Liver (tissue), 9 donors: ENCODE data around the gene WDR41. TPM values are rescaled to one million over a fixed set of nuclear protein-coding genes. Genes with fewer than 3 reads are reported as not detected.

Experiments
- DNase-seq: peaks from one replicate; pipeline ENCODE4 v3.0.0-alpha.2; 2017; ENCODE audit warnings: low spot score
- H3K27ac ChIP-seq, 2 donors: one replicate each; pipeline ENCODE4 v1.7.0; 2013; ENCODE audit warnings: inconsistent platforms in 2 of 2, low read length in 2 of 2, control low read depth in 1 of 2, low read depth in 1 of 2, mild to moderate bottlenecking in 1 of 2
- H3K27me3 ChIP-seq, 4 donors: one replicate each; pipeline versions ENCODE4 v1.6.1 to v1.7.0; 2013; ENCODE audit warnings: low read length in 3 of 4, inconsistent platforms in 1 of 4, mild to moderate bottlenecking in 1 of 4, moderate library complexity in 1 of 4; ENCODE audit not compliant: control insufficient read depth in 4 of 4, insufficient read depth in 4 of 4
- H3K36me3 ChIP-seq, 4 donors: one replicate each; pipeline versions ENCODE4 v1.6.1 to v1.7.0; 2013; ENCODE audit warnings: low read length in 3 of 4, mild to moderate bottlenecking in 3 of 4, low read depth in 1 of 4, moderate library complexity in 1 of 4; ENCODE audit not compliant: control insufficient read depth in 4 of 4, insufficient read depth in 3 of 4
- H3K4me1 ChIP-seq, 4 donors: one replicate each; pipeline versions ENCODE4 v1.6.1 to v1.7.0; 2013; ENCODE audit warnings: low read length in 3 of 4, mild to moderate bottlenecking in 3 of 4, moderate library complexity in 1 of 4; ENCODE audit not compliant: control insufficient read depth in 4 of 4, insufficient read depth in 4 of 4
- H3K4me3 ChIP-seq, 3 donors: one replicate each; pipeline versions ENCODE4 v1.6.1 to v1.7.0; 2013; ENCODE audit warnings: low read length in 3 of 3, control low read depth in 1 of 3, low read depth in 1 of 3, mild to moderate bottlenecking in 1 of 3
- H3K9ac ChIP-seq, 2 donors: one replicate each; pipeline ENCODE4 v1.7.0; 2013; ENCODE audit warnings: low read length in 2 of 2, mild to moderate bottlenecking in 2 of 2, moderate library complexity in 2 of 2, control low read depth in 1 of 2, low read depth in 1 of 2
- H3K9me3 ChIP-seq, 4 donors: one replicate each; pipeline versions ENCODE4 v1.6.1 to v1.7.0; 2013; ENCODE audit warnings: low read length in 3 of 4; ENCODE audit not compliant: control insufficient read depth in 4 of 4
- EGR1 ChIP-seq, 2 donors: IDR thresholded peaks; 2 replicates each; pipeline ENCODE4 v1.6.1; 2016 to 2018; ENCODE audit warnings: antibody characterized with exemption in 2 of 2, low read depth in 2 of 2
- FOXA1 ChIP-seq: IDR thresholded peaks from 2 replicates; pipeline ENCODE4 v1.6.1; 2016; ENCODE audit warnings: antibody characterized with exemption
- FOXA2 ChIP-seq: IDR thresholded peaks from 2 replicates; pipeline ENCODE4 v1.6.1; 2016; ENCODE audit warnings: antibody characterized with exemption
- GABPA ChIP-seq, 2 donors: IDR thresholded peaks in 1 of 2; conservative IDR thresholded peaks in 1 of 2; 2 replicates each; pipeline ENCODE4 v1.6.1; 2016; ENCODE audit warnings: antibody characterized with exemption in 2 of 2, mild to moderate bottlenecking in 1 of 2, moderate library complexity in 1 of 2
- HNF4A ChIP-seq, 2 donors: conservative IDR thresholded peaks; 2 replicates each; pipeline ENCODE4 v1.6.1; 2016; ENCODE audit warnings: antibody characterized with exemption in 2 of 2, mild to moderate bottlenecking in 2 of 2
- HNF4G ChIP-seq: IDR thresholded peaks from 2 replicates; pipeline ENCODE4 v1.6.1; 2016; ENCODE audit warnings: antibody characterized with exemption
- NR2F2 ChIP-seq: IDR thresholded peaks from 2 replicates; pipeline ENCODE4 v1.6.1; 2016; ENCODE audit warnings: antibody characterized with exemption
- RAD21 ChIP-seq, 2 donors: IDR thresholded peaks; 2 replicates each; pipeline ENCODE4 v1.6.1; 2016; ENCODE audit warnings: antibody characterized with exemption in 2 of 2, mild to moderate bottlenecking in 2 of 2
- RXRA ChIP-seq, 2 donors: IDR thresholded peaks; 2 replicates each; pipeline ENCODE4 v1.6.1; 2017 to 2018; ENCODE audit warnings: antibody characterized with exemption in 2 of 2, mild to moderate bottlenecking in 1 of 2
- SP1 ChIP-seq: IDR thresholded peaks from 2 replicates; pipeline ENCODE4 v1.6.1; 2018; ENCODE audit warnings: antibody characterized with exemption, mild to moderate bottlenecking
- TAF1 ChIP-seq: conservative IDR thresholded peaks from 2 replicates; pipeline ENCODE4 v1.6.1; 2016; ENCODE audit warnings: antibody characterized with exemption, mild to moderate bottlenecking
- YY1 ChIP-seq: IDR thresholded peaks from 2 replicates; pipeline ENCODE4 v1.6.1; 2016; ENCODE audit warnings: antibody characterized with exemption, mild to moderate bottlenecking
- WGBS: extraction: QIAGEN DNeasy Blood & Tissue Kit; methylation state at CpG from one replicate; pipeline ENCODE4 v1.1.7; 2013; 5-methylcytosine and 5-hydroxymethylcytosine counted together
- polyA plus RNA-seq, 2 donors: library from polyadenylated mRNA; stranded (reverse) in 1 of 2; unstranded in 1 of 2; fragments of 200-250 nt in 1 of 2; fragments of >200 nt in 1 of 2; fragmentation: Nextera tagmentation in 1 of 2; extraction: Ambion mirVana in 1 of 2; gene quantifications; one replicate each; pipeline versions ENCODE4 v1.2.1 to v1.2.3, GENCODE V29; 2013 to 2015
- total RNA-seq, 2 donors: library from RNA; depleted of rRNA; stranded (reverse); fragments of >200 nt; gene quantifications; one replicate each; pipeline ENCODE4 v1.2.3, GENCODE V29; 2014
- TF ChIP-seq, protein P1 (sequence below): IDR thresholded peaks from 2 replicates; pipeline ENCODE4 v1.6.1; 2016; ENCODE audit warnings: antibody characterized with exemption
- TF ChIP-seq, protein P2 (sequence below): IDR thresholded peaks from 2 replicates; pipeline ENCODE4 v1.6.1; 2016; ENCODE audit warnings: antibody characterized with exemption, mild to moderate bottlenecking
- TF ChIP-seq, protein P3 (sequence below): fragments of 150-350 bp; IDR thresholded peaks from 2 replicates; pipeline ENCODE4 v1.5.1; 2017; ENCODE audit warnings: improper control_type of control experiment, low read depth, low read length; ENCODE audit not compliant: missing input control
- TF ChIP-seq, protein P4 (sequence below): IDR thresholded peaks from 2 replicates; pipeline ENCODE4 v1.6.1; 2016; ENCODE audit warnings: antibody characterized with exemption
- TF ChIP-seq, protein P5 (sequence below): IDR thresholded peaks from 2 replicates; pipeline ENCODE4 v1.6.1; 2016; ENCODE audit warnings: antibody characterized with exemption
- donor health status: healthy.
- donor health status: healthy.
- donor health status: healthy.
- donor health status: healthy.
- donor health status: healthy.

Gene WDR41
- total and polyA plus RNA-seq, 4 donors, result 8.1 to 21.2 (median 14.5) TPM

DNA sequence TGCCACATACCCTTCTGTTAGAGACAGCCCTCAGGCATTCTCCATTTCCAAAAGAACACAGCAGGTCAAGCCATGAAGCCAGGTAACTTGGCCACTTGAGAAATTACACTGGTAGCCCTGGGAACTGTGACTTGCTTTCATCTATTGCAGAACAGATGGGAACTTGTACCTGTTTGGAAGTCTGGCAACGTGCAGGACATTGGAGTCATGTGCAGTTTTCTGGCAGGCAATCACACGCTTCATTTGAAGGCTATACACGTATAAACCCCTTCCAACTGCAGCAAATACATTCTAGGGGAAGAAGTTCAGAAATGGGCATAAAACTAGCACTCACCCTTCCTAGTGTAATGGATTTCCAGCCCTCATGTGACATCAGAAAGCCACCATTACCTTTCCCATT lies 54.0 kb downstream of the WDR41 start (continued):
- TF ChIP-seq, protein P1, sequence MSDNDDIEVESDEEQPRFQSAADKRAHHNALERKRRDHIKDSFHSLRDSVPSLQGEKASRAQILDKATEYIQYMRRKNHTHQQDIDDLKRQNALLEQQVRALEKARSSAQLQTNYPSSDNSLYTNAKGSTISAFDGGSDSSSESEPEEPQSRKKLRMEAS, result no peak
- TF ChIP-seq SP1 (no peak), HNF4G (no peak), HNF4A (conservative IDR thresholded peaks at IDR 0.05) (no peak), EGR1 (IDR thresholded peaks at IDR 0.05; ENCODE audit: low read depth in 2 of 2) (no peak), RXRA (IDR thresholded peaks at IDR 0.05) (no peak)

DNA sequence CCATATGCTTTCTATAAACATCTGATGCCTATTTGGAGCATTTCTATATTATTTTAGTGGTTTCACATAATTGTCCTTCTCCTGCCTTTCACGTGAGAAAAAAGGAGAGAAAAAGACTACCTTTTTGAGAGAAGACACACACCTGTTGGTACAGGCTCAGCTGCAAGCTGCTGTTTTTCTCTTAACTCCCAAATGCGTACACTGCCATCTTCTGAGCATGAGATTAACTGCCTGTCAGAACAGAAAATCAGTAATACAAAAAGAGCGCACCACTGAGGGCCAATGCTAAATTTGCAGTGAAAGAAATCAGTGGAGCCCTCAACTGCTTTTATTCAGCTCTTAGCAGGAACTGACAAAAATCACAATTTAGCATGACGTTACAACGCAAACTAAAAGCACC lies 54.9 kb downstream of the WDR41 start:
- H3K27me3 ChIP-seq, result no peaks in the 10 kb centered on the region
- no peak for DNase-seq
- WGBS, result 83% methylated on average over 5 of the region's 5 CpGs
- H3K4me1 ChIP-seq, result no peaks in the 10 kb centered on the region
- H3K4me3 ChIP-seq, result no peak overlapping the region
- H3K27ac ChIP-seq, result no peak overlapping the region
- peaks cover 0 to 22% (median 7%) of the 10 kb centered on the region in 4 donors for H3K36me3 ChIP-seq
- no peak for TF ChIP-seq FOXA1
- TF ChIP-seq RAD21 (IDR thresholded peaks at IDR 0.05), result peak; percentile 63 to 77
- TF ChIP-seq HNF4G, result no peak
- TF ChIP-seq GABPA (IDR thresholded peaks at IDR 0.05 in 1 of 2, conservative IDR thresholded peaks at IDR 0.05 in 1 of 2), result no peak
- TF ChIP-seq, protein P2, sequence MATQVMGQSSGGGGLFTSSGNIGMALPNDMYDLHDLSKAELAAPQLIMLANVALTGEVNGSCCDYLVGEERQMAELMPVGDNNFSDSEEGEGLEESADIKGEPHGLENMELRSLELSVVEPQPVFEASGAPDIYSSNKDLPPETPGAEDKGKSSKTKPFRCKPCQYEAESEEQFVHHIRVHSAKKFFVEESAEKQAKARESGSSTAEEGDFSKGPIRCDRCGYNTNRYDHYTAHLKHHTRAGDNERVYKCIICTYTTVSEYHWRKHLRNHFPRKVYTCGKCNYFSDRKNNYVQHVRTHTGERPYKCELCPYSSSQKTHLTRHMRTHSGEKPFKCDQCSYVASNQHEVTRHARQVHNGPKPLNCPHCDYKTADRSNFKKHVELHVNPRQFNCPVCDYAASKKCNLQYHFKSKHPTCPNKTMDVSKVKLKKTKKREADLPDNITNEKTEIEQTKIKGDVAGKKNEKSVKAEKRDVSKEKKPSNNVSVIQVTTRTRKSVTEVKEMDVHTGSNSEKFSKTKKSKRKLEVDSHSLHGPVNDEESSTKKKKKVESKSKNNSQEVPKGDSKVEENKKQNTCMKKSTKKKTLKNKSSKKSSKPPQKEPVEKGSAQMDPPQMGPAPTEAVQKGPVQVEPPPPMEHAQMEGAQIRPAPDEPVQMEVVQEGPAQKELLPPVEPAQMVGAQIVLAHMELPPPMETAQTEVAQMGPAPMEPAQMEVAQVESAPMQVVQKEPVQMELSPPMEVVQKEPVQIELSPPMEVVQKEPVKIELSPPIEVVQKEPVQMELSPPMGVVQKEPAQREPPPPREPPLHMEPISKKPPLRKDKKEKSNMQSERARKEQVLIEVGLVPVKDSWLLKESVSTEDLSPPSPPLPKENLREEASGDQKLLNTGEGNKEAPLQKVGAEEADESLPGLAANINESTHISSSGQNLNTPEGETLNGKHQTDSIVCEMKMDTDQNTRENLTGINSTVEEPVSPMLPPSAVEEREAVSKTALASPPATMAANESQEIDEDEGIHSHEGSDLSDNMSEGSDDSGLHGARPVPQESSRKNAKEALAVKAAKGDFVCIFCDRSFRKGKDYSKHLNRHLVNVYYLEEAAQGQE, result no peak
- TF ChIP-seq, protein P3, sequence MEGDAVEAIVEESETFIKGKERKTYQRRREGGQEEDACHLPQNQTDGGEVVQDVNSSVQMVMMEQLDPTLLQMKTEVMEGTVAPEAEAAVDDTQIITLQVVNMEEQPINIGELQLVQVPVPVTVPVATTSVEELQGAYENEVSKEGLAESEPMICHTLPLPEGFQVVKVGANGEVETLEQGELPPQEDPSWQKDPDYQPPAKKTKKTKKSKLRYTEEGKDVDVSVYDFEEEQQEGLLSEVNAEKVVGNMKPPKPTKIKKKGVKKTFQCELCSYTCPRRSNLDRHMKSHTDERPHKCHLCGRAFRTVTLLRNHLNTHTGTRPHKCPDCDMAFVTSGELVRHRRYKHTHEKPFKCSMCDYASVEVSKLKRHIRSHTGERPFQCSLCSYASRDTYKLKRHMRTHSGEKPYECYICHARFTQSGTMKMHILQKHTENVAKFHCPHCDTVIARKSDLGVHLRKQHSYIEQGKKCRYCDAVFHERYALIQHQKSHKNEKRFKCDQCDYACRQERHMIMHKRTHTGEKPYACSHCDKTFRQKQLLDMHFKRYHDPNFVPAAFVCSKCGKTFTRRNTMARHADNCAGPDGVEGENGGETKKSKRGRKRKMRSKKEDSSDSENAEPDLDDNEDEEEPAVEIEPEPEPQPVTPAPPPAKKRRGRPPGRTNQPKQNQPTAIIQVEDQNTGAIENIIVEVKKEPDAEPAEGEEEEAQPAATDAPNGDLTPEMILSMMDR, result peak; percentile 20
- TF ChIP-seq TAF1, result no peak
- TF ChIP-seq FOXA2, result no peak
- no peak for TF ChIP-seq YY1
- TF ChIP-seq HNF4A (conservative IDR thresholded peaks at IDR 0.05), result no peak
- TF ChIP-seq, protein P4, sequence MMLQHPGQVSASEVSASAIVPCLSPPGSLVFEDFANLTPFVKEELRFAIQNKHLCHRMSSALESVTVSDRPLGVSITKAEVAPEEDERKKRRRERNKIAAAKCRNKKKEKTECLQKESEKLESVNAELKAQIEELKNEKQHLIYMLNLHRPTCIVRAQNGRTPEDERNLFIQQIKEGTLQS, result no peak
- TF ChIP-seq NR2F2, result no peak
- TF ChIP-seq, protein P1, result no peak
- no peak for TF ChIP-seq SP1
- no peak for TF ChIP-seq RXRA (IDR thresholded peaks at IDR 0.05)
- no peak for TF ChIP-seq EGR1 (IDR thresholded peaks at IDR 0.05; ENCODE audit: low read depth in 2 of 2)
- TF ChIP-seq, protein P5, sequence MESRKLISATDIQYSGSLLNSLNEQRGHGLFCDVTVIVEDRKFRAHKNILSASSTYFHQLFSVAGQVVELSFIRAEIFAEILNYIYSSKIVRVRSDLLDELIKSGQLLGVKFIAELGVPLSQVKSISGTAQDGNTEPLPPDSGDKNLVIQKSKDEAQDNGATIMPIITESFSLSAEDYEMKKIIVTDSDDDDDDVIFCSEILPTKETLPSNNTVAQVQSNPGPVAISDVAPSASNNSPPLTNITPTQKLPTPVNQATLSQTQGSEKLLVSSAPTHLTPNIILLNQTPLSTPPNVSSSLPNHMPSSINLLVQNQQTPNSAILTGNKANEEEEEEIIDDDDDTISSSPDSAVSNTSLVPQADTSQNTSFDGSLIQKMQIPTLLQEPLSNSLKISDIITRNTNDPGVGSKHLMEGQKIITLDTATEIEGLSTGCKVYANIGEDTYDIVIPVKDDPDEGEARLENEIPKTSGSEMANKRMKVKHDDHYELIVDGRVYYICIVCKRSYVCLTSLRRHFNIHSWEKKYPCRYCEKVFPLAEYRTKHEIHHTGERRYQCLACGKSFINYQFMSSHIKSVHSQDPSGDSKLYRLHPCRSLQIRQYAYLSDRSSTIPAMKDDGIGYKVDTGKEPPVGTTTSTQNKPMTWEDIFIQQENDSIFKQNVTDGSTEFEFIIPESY, result no peak
- no peak overlapping the region for H3K9ac ChIP-seq
- H3K9me3 ChIP-seq, result no peaks in the 10 kb centered on the region
